CD4-positive, alpha-beta memory T cell (primary cell): ENCODE results near the gene GSTO1. TPM values are rescaled to one million over a fixed set of nuclear protein-coding genes. Genes with fewer than 3 reads are reported as not detected.

Experiments used
- CTCF ChIA-PET: fragments of 350-600 bp; sonication (Branson Sonifier 250); formaldehyde crosslinking; loops from one replicate; lab custom pipeline; 2021; ENCODE audit warnings: inconsistent platforms; ENCODE audit not compliant: partially characterized antibody; lab: Charles Lee
- POLR2A ChIA-PET: fragments of 350-600 bp; sonication (Branson Sonifier 250); formaldehyde crosslinking; loops from one replicate; lab custom pipeline; 2021; ENCODE audit not compliant: partially characterized antibody; lab: Charles Lee
- DNase-seq, 5 donors: peaks; one replicate each; pipeline versions ENCODE4 v3.0.0 to v3.0.0-alpha.2; 2020 to 2022; ENCODE audit warnings: mixed read lengths in 1 of 5
- H3K27ac ChIP-seq: one replicate; pipeline ENCODE4 v1.7.0; 2013; ENCODE audit warnings: low read depth, low read length
- H3K27me3 ChIP-seq: 2 replicates; pipeline ENCODE4 v1.7.0; 2013; ENCODE audit warnings: mild to moderate bottlenecking, low read length, moderate library complexity; ENCODE audit not compliant: insufficient read depth
- H3K36me3 ChIP-seq: 2 replicates; pipeline ENCODE4 v1.7.0; 2013; ENCODE audit warnings: mild to moderate bottlenecking, low read length, moderate library complexity; ENCODE audit not compliant: insufficient read depth
- H3K4me1 ChIP-seq: 2 replicates; pipeline ENCODE4 v1.7.0; 2013; ENCODE audit warnings: mild to moderate bottlenecking, low read length, moderate library complexity; ENCODE audit not compliant: insufficient read depth
- H3K4me3 ChIP-seq, 2 donors: one replicate each; pipeline ENCODE4 v1.7.0; 2013; ENCODE audit warnings: low read length in 2 of 2, mild to moderate bottlenecking in 1 of 2
- H3K9me3 ChIP-seq, 2 donors: one replicate each; pipeline ENCODE4 v1.7.0; 2013; ENCODE audit warnings: low read length in 2 of 2, control low read depth in 1 of 2; ENCODE audit not compliant: control insufficient read depth in 1 of 2
- H3K27ac Mint-ChIP-seq, 7 donors: one replicate each; pipeline ENCODE4 v1.8.0; 2020 to 2021; ENCODE audit warnings: mixed read lengths in 7 of 7, mild to moderate bottlenecking in 6 of 7, inconsistent platforms in 3 of 7, moderate library complexity in 3 of 7
- H3K27me3 Mint-ChIP-seq, 2 donors: one replicate each; pipeline ENCODE4 v1.8.0; 2020 to 2021; ENCODE audit warnings: mixed read lengths in 2 of 2
- H3K36me3 Mint-ChIP-seq, 2 donors: one replicate each; pipeline ENCODE4 v1.8.0; 2020 to 2021; ENCODE audit warnings: mixed read lengths in 2 of 2, inconsistent platforms in 1 of 2, mild to moderate bottlenecking in 1 of 2
- H3K4me1 Mint-ChIP-seq, 4 donors: one replicate each; pipeline ENCODE4 v1.8.0; 2020 to 2021; ENCODE audit warnings: mixed read lengths in 4 of 4, mild to moderate bottlenecking in 1 of 4
- H3K4me3 Mint-ChIP-seq, 8 donors: one replicate each; pipeline ENCODE4 v1.8.0; 2020 to 2021; ENCODE audit warnings: mixed read lengths in 8 of 8, mild to moderate bottlenecking in 7 of 8, moderate library complexity in 6 of 8, inconsistent platforms in 3 of 8
- H3K9me3 Mint-ChIP-seq, 8 donors: one replicate each; pipeline ENCODE4 v1.8.0; 2020 to 2021; ENCODE audit warnings: mixed read lengths in 8 of 8, mild to moderate bottlenecking in 5 of 8, inconsistent platforms in 3 of 8, moderate library complexity in 1 of 8
- intact Hi-C: fragments of 100-400 bp; cut with micrococcal nuclease; formaldehyde crosslinking; loops from one replicate; pipeline ENCODE4 v1.15.1; 2023
- polyA plus RNA-seq, 2 donors: library from polyadenylated mRNA; unstranded; fragments of 300-500 nt; fragmentation: Illumina TruSeq; gene quantifications; one replicate each; pipeline ENCODE4 v1.2.3, GENCODE V29; 2021
- total RNA-seq, 2 experiments: library from RNA; stranded (reverse); gene quantifications; one replicate each; pipeline ENCODE4 v1.2.3, GENCODE V29; 2021

The GSTO1 gene
- total and polyA plus RNA-seq, 4 experiments from 2014 or later, result 52.8 to 207 (median 105) TPM

GRCh38 chr10:104230490-104230889 is 24.2 kb upstream of the GSTO1 start:
- H3K36me3 ChIP-seq, result no peaks in the 10 kb centered on the region
- H3K9me3 ChIP-seq, result no peaks in the 10 kb centered on the region
- Mint-ChIP-seq H3K27me3 (peaks cover 7 to 10% of the 10 kb centered on the region in 2 donors), H3K4me3 (no peak overlapping the region), H3K27ac (peak overlapping the region in 2 of 7 donors; percentile 87 to 96), H3K36me3 (peaks cover 0 to 5% of the 10 kb centered on the region in 2 donors), H3K9me3 (peaks cover 0 to 7% (median 0%) of the 10 kb centered on the region in 8 donors), H3K4me1 (peaks cover 6 to 19% (median 11%) of the 10 kb centered on the region in 4 donors)
- H3K4me3 ChIP-seq, result no peak overlapping the region
- DNase-seq, result no peak
- CTCF ChIA-PET, result interaction anchor here (4.2 kb wide), 1 partner anchor 44 kb away, joined by 20 read pairs; no protein-coding TSS in a partner anchor
- peaks cover 5% of the 10 kb centered on the region for H3K27me3 ChIP-seq
- intact Hi-C loops, result no loop called here
- H3K4me1 ChIP-seq, result peaks cover 6% of the 10 kb centered on the region
- POLR2A ChIA-PET, result interaction anchor here (1.3 kb wide), 1 partner anchor 109 kb away, joined by 4 read pairs; the partner anchor contains the start of gene SFR1
- no peak overlapping the region for H3K27ac ChIP-seq

- Histone ChIP-seq H3K9me3 (no peaks in the 10 kb centered on the region), H3K27me3 (peaks cover 5% of the 10 kb centered on the region), H3K4me1 (peaks cover 6% of the 10 kb centered on the region), H3K4me3 (peak within 1 kb of the TSS; percentile 57 to 64), H3K27ac (peak within 1 kb of the TSS; percentile 49), H3K36me3 (no peaks in the 10 kb centered on the region)
- intact Hi-C loops, result loop anchor here (1.0 to 2.0 kb wide), 4 partner anchors 22 to 315 kb away; partner anchors contain the start of genes GSTO1 and ITPRIP
- H3K4me3 Mint-ChIP-seq, result peak within 1 kb of the TSS; percentile 84 to 94 (median 90)
- H3K27me3 Mint-ChIP-seq, result peaks cover 9 to 17% of the 10 kb centered on the region in 2 donors
- H3K9me3 Mint-ChIP-seq, result peaks cover 0 to 11% (median 5%) of the 10 kb centered on the region in 8 donors
- peaks cover 6 to 19% (median 11%) of the 10 kb centered on the region in 4 donors for H3K4me1 Mint-ChIP-seq
- CTCF ChIA-PET, result interaction anchor here (1.0 to 4.2 kb wide), 4 partner anchors 23 to 342 kb away, joined by 3 to 20 read pairs (median 4); partner anchors contain the start of gene GSTO1
- H3K27ac Mint-ChIP-seq, result peak within 1 kb of the TSS; percentile 82 to 96 (median 92)
- POLR2A ChIA-PET, result interaction anchor here (0.9 to 2.4 kb wide), 4 partner anchors 9 to 110 kb away, joined by 3 to 14 read pairs (median 6); partner anchors contain the start of genes GSTO1, GSTO2 and SFR1
- DNase-seq, result peak; percentile 99 to 100 (median 99)
- peaks cover 0 to 5% of the 10 kb centered on the region in 2 donors for H3K36me3 Mint-ChIP-seq
Measured at GRCh38 chr10:104231784-104232612, 22.7 kb upstream of the GSTO1 start, which contains the start of gene CFAP43. Gene CFAP43, minus strand, starts transcription at chr10:104232364. Its CDS starts 118 bp downstream, at chr10:104232246.

DNA sequence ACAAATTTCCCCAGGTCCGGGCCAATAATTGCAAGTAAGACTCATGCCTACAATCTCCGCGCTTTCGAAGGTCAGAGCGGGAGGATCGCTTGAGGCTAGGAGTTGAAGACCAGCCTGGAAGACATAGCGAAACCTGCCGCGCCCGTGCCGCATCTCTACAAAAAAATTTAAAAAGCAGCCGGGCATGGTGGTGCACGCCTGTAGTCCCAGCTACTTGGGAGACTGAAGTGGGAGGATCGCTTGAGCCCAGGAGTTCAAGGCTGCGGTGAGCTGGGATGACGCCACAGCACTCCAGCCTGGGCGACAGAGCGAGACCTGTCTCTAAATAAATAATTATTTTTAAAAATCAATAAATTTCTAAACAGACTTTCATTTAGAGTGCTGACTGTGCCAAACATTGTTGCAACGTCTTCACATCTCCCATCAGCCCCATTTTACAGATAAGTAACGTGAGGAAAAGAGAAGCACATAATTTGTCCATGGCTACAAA is 22.0 kb upstream of the GSTO1 start:
- Histone ChIP-seq H3K27ac (no peak overlapping the region), H3K9me3 (no peaks in the 10 kb centered on the region), H3K4me1 (peaks cover 6% of the 10 kb centered on the region), H3K27me3 (peaks cover 9% of the 10 kb centered on the region), H3K36me3 (no peaks in the 10 kb centered on the region), H3K4me3 (peak overlapping the region; percentile 50 to 64)
- Mint-ChIP-seq H3K4me1 (peaks cover 6 to 19% (median 11%) of the 10 kb centered on the region in 4 donors), H3K9me3 (peaks cover 0 to 11% (median 5%) of the 10 kb centered on the region in 8 donors), H3K27me3 (peaks cover 10 to 21% of the 10 kb centered on the region in 2 donors), H3K36me3 (peaks cover 0 to 5% of the 10 kb centered on the region in 2 donors), H3K27ac (peak overlapping the region; percentile 73 to 96 (median 92)), H3K4me3 (peak overlapping the region; percentile 84 to 94 (median 90))
- ChIA-PET POLR2A (interaction anchor here (0.9 to 2.4 kb wide), 4 partner anchors 9 to 111 kb away, joined by 3 to 14 read pairs (median 6); partner anchors contain the start of genes GSTO1, GSTO2 and SFR1), CTCF (interaction anchor here (1.0 to 4.2 kb wide), 5 partner anchors 22 to 343 kb away, joined by 3 to 20 read pairs (median 3); partner anchors contain the start of gene GSTO1)
- intact Hi-C loops, result loop anchor here (1.0 to 2.0 kb wide), 4 partner anchors 22 to 316 kb away; partner anchors contain the start of genes GSTO1 and ITPRIP
- DNase-seq, result no peak

- intact Hi-C loops, result loop anchor here (2.0 kb wide), 1 partner anchor 317 kb away; no protein-coding TSS in a partner anchor
- Histone ChIP-seq H3K27ac (no peak overlapping the region), H3K4me1 (peaks cover 6% of the 10 kb centered on the region), H3K27me3 (peaks cover 12% of the 10 kb centered on the region), H3K36me3 (no peaks in the 10 kb centered on the region), H3K9me3 (no peaks in the 10 kb centered on the region), H3K4me3 (no peak overlapping the region)
- H3K27me3 Mint-ChIP-seq, result peaks cover 10 to 28% of the 10 kb centered on the region in 2 donors
- peak overlapping the region in 7 of 8 donors; percentile 36 to 82 (median 60) for H3K4me3 Mint-ChIP-seq
- ChIA-PET POLR2A (no interaction called here), CTCF (interaction anchor here (1.0 to 4.2 kb wide), 2 partner anchors 41 to 59 kb away, joined by 3 to 20 read pairs; no protein-coding TSS in a partner anchor)
- no peak for DNase-seq
- peaks cover 0 to 11% (median 5%) of the 10 kb centered on the region in 8 donors for H3K9me3 Mint-ChIP-seq
- peaks cover 6 to 19% (median 10%) of the 10 kb centered on the region in 4 donors for H3K4me1 Mint-ChIP-seq
- peaks cover 0 to 5% of the 10 kb centered on the region in 2 donors for H3K36me3 Mint-ChIP-seq
- peak overlapping the region in 2 of 7 donors; percentile 30 to 63 for H3K27ac Mint-ChIP-seq
Measured at GRCh38 chr10:104233817-104234216, 20.9 kb upstream of the GSTO1 start.

- Histone ChIP-seq H3K36me3 (no peaks in the 10 kb centered on the region), H3K9me3 (no peaks in the 10 kb centered on the region), H3K4me1 (peaks cover 6% of the 10 kb centered on the region), H3K4me3 (no peak overlapping the region), H3K27ac (no peak overlapping the region), H3K27me3 (peaks cover 12% of the 10 kb centered on the region)
- ChIA-PET POLR2A (no interaction called here), CTCF (no interaction called here)
- H3K9me3 Mint-ChIP-seq, result peaks cover 0 to 11% (median 5%) of the 10 kb centered on the region in 8 donors
- intact Hi-C loops, result no loop called here
- no peak overlapping the region for H3K27ac Mint-ChIP-seq
- no peak overlapping the region for H3K4me3 Mint-ChIP-seq
- peaks cover 6 to 19% (median 10%) of the 10 kb centered on the region in 4 donors for H3K4me1 Mint-ChIP-seq
- peaks cover 14 to 32% of the 10 kb centered on the region in 2 donors for H3K27me3 Mint-ChIP-seq
- peaks cover 0 to 5% of the 10 kb centered on the region in 2 donors for H3K36me3 Mint-ChIP-seq
- DNase-seq, result no peak
Measured at GRCh38 chr10:104234934-104235333, 19.8 kb upstream of the GSTO1 start.

DNA sequence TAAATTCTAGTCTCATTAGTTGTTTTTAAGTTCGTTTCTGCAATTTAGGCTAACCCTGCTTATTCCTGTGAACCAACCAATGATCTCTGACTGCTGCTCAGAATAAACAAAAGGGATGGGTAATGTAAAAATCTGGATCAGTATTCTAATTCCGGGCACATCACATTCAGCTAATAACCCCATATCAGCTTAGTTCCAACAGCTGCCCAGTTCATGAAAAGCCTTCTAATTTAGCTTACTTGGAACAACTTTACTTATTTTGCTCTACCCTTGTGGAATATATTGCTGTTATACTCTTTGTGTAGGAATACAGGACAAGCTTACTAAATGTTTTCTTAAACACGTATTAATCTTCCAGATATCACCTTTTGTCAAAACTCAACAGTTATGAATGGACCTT is 18.9 kb upstream of the GSTO1 start:
- POLR2A ChIA-PET, result no interaction called here
- H3K36me3 Mint-ChIP-seq, result peaks cover 0 to 5% of the 10 kb centered on the region in 2 donors
- intact Hi-C loops, result no loop called here
- H3K4me3 ChIP-seq, result no peak overlapping the region
- H3K27me3 ChIP-seq, result peaks cover 12% of the 10 kb centered on the region
- no peak overlapping the region for H3K27ac ChIP-seq
- H3K4me1 ChIP-seq, result peaks cover 6% of the 10 kb centered on the region
- CTCF ChIA-PET, result no interaction called here
- peaks cover 6 to 19% (median 10%) of the 10 kb centered on the region in 4 donors for H3K4me1 Mint-ChIP-seq
- H3K9me3 ChIP-seq, result no peaks in the 10 kb centered on the region
- no peak for DNase-seq
- H3K36me3 ChIP-seq, result no peaks in the 10 kb centered on the region
- H3K9me3 Mint-ChIP-seq, result peaks cover 0 to 11% (median 5%) of the 10 kb centered on the region in 8 donors
- H3K27ac Mint-ChIP-seq, result no peak overlapping the region
- no peak overlapping the region for H3K4me3 Mint-ChIP-seq
- peaks cover 14 to 35% of the 10 kb centered on the region in 2 donors for H3K27me3 Mint-ChIP-seq
